GM18526 (cell line): Measurements from ENCODE around the gene SC5D.

Source experiments
- POLR2A ChIP-seq: IDR thresholded peaks from 3 replicates; pipeline ENCODE4 v1.6.1; 2011; ENCODE audit not compliant: insufficient read length; ENCODE audit errors: extremely low read depth

The SC5D gene

GRCh38 chr11:121336279-121336937 lies 43.8 kb downstream of the SC5D start:
- TF ChIP-seq POLR2A = no peak

GRCh38 chr11:121337078-121337477 lies 44.5 kb downstream of the SC5D start:
- TF ChIP-seq POLR2A = no peak

- no peak for TF ChIP-seq POLR2A
Observed at GRCh38 chr11:121337740-121338272, 45.2 kb downstream of the SC5D start.

GRCh38 chr11:121338536-121338935 lies 46.0 kb downstream of the SC5D start:
- TF ChIP-seq POLR2A = no peak

- no peak for TF ChIP-seq POLR2A
Observed at GRCh38 chr11:121340032-121340580, 47.5 kb downstream of the SC5D start.

GRCh38 chr11:121341609-121342008 lies 49.0 kb downstream of the SC5D start:
- TF ChIP-seq POLR2A = no peak

- no peak for TF ChIP-seq POLR2A
Observed at GRCh38 chr11:121344824-121345223, 52.3 kb downstream of the SC5D start.

- no peak for TF ChIP-seq POLR2A
Observed at GRCh38 chr11:121347094-121347493, 54.5 kb downstream of the SC5D start.

GRCh38 chr11:121347813-121348212 lies 55.2 kb downstream of the SC5D start:
- TF ChIP-seq POLR2A = no peak

GRCh38 chr11:121348220-121348875 lies 55.8 kb downstream of the SC5D start:
- no peak for TF ChIP-seq POLR2A

GRCh38 chr11:121349790-121350189 lies 57.2 kb downstream of the SC5D start:
- TF ChIP-seq POLR2A = no peak

GRCh38 chr11:121350314-121351082 lies 57.9 kb downstream of the SC5D start:
- TF ChIP-seq POLR2A = no peak

- no peak for TF ChIP-seq POLR2A
Observed at GRCh38 chr11:121351083-121351630, 58.6 kb downstream of the SC5D start.

GRCh38 chr11:121352251-121352891 lies 59.8 kb downstream of the SC5D start:
- no peak for TF ChIP-seq POLR2A

- no peak for TF ChIP-seq POLR2A
Observed at GRCh38 chr11:121354192-121354591, 61.6 kb downstream of the SC5D start.
